Thyroid gland (tissue), 4 donors: ENCODE measurements around the gene BOK. TPM values are rescaled to one million over a fixed set of nuclear protein-coding genes. Genes with fewer than 3 reads are reported as not detected.

Experiments used
- DNase-seq, 2 donors: peaks; one replicate each; pipeline ENCODE4 v3.0.0-alpha.2; 2019
- H3K27ac ChIP-seq, 3 donors: fragments of 200-600 bp; sonication (generic); 1 replicate in 2 of 3; 2 replicates in 1 of 3; pipeline ENCODE4 v1.5.1; 2016 to 2019; ENCODE audit warnings: mild to moderate bottlenecking in 1 of 3, moderate library complexity in 1 of 3
- H3K27me3 ChIP-seq: fragments of 200-600 bp; sonication (generic); one replicate; pipeline ENCODE4 v1.5.1; 2019
- H3K36me3 ChIP-seq, 2 donors: fragments of 200-600 bp; sonication (generic); one replicate each; pipeline ENCODE4 v1.5.1; 2016 to 2019
- H3K4me1 ChIP-seq, 2 donors: fragments of 200-600 bp; sonication (generic); one replicate each; pipeline ENCODE4 v1.5.1; 2017 to 2019
- H3K4me3 ChIP-seq, 3 donors: fragments of 200-600 bp; sonication (generic); replicated peaks in 1 of 3; 1 replicate in 2 of 3; 2 replicates in 1 of 3; pipeline ENCODE4 v1.5.1; 2016; ENCODE audit warnings: mild to moderate bottlenecking in 1 of 3
- H3K9me3 ChIP-seq: fragments of 200-600 bp; sonication (generic); one replicate; pipeline ENCODE4 v1.5.1; 2017
- POLR2A ChIP-seq, 2 donors: fragments of 450-650 bp; IDR thresholded peaks; one replicate each; pipeline ENCODE4 v1.6.1; 2017; ENCODE audit warnings: antibody characterized with exemption in 2 of 2, mild to moderate bottlenecking in 2 of 2, moderate library complexity in 1 of 2
- whole genome bisulfite sequencing, 2 donors: methylation state at CpG; one replicate each; pipeline ENCODE4 v1.1.5; 2017; 5-methylcytosine and 5-hydroxymethylcytosine counted together
- intact Hi-C: fragments of 100-400 bp; cut with DNase I; formaldehyde crosslinking; loops from one replicate; pipeline ENCODE4 v1.15.1; 2023
- total RNA-seq, 4 donors: library from RNA; depleted of rRNA; stranded (reverse); fragments of >200 nt; gene quantifications; one replicate each; pipeline ENCODE4 v1.2.3, GENCODE V29; 2016
- TF ChIP-seq, protein P1 (sequence below), 6 experiments: fragments of 200-600 bp in 3 of 6; fragments of 450-650 bp in 3 of 6; sonication (generic) in 3 of 6; IDR thresholded peaks; one replicate each; pipeline ENCODE4 v1.5.1; 2016 to 2019; ENCODE audit warnings: antibody characterized with exemption in 6 of 6, mild to moderate bottlenecking in 2 of 6, inconsistent platforms in 1 of 6, moderate library complexity in 1 of 6

BOK gene
- total RNA-seq, 4 donors from 2014 or later, result 22.2 to 32.1 (median 27.0) TPM

DNA sequence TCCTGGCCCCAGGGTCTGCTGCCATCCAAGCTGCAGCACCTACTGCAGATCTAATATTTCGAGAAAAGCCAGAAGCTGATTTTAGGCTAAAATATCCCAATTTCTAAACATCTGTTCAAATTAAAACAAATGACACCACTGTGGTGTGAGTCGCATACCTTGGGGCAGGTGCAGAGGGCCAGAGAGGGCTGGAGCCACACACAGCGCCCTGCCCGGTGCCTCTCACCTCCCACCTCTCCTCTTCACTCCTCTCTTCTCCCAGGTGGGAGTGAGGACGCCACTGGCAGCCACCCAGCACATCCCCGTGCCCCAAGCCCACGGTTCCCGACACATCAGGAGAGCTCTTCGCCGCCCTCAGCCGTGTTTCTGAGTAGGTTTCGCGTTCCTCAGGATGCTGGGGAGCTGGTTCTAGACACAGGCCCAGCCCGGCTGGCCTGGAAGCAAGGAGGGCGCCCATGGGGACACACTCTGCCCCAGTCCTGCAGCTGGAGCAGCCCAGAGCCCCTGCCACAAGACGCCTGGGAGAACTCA lies 57.0 kb downstream of the BOK start:
- Histone ChIP-seq H3K27ac (no peak overlapping the region), H3K9me3 (no peaks in the 10 kb centered on the region), H3K36me3 (no peaks in the 10 kb centered on the region), H3K4me3 (no peak overlapping the region), H3K4me1 (peaks cover 0 to 7% of the 10 kb centered on the region in 2 donors), H3K27me3 (no peaks in the 10 kb centered on the region)
- intact Hi-C loops, result loop anchor here (10.0 kb wide), 1 partner anchor 101 kb away; no protein-coding TSS in a partner anchor
- TF ChIP-seq POLR2A (IDR thresholded peaks at IDR 0.05), result no peak
- TF ChIP-seq, protein P1, sequence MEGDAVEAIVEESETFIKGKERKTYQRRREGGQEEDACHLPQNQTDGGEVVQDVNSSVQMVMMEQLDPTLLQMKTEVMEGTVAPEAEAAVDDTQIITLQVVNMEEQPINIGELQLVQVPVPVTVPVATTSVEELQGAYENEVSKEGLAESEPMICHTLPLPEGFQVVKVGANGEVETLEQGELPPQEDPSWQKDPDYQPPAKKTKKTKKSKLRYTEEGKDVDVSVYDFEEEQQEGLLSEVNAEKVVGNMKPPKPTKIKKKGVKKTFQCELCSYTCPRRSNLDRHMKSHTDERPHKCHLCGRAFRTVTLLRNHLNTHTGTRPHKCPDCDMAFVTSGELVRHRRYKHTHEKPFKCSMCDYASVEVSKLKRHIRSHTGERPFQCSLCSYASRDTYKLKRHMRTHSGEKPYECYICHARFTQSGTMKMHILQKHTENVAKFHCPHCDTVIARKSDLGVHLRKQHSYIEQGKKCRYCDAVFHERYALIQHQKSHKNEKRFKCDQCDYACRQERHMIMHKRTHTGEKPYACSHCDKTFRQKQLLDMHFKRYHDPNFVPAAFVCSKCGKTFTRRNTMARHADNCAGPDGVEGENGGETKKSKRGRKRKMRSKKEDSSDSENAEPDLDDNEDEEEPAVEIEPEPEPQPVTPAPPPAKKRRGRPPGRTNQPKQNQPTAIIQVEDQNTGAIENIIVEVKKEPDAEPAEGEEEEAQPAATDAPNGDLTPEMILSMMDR (IDR thresholded peaks at IDR 0.05), result no peak
- DNase-seq, result no peak
- 94% methylated on average over 13 to 16 of the region's 16 CpGs for WGBS, 2 donors

DNA sequence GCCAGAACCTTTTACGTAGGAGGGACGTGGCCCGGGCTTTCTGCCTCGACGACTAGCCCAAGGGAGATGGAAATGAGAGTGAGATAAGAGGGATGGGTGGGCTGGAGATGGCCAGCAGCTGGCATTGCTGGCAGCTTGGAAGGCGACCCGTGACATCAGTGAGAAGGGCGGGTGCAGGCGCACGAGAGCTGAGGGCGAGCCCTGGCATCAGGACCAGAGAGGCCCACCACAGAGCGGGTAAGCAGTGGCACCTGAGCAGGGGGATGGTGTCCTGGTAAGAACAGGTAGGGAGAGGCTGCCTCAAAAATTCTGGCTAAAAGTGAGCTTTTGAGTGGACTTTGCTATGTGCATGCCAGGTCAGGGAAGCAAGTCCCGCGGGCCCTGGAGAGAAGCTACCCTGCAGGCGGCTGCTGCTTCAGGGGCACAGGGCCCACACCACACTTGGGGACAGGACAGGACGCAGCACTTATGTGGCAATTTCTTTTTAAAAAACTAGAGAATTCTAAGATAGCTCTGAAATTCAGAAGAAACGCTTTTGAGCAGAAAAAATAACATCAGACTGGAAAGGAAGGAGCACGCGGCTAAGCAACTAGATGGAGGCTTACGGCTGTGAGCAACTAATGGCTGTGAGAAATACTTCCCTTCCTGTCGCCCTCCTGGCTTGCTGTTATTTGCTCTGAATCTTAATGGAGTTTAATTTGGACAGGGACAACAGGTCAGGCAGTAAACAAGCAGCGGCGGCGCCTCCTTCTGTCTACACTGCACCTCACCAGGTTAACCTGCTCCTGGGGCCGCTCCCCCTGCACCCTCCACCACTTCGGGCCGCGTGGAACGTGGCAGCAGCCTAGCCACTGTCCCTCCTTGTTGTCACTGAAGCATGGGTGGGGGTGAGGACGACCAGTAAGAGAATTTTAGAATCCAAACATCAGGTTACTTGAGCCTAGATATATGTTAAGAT lies 57.9 kb downstream of the BOK start:
- TF ChIP-seq, protein P1 (IDR thresholded peaks at IDR 0.05), result no peak
- TF ChIP-seq POLR2A (IDR thresholded peaks at IDR 0.05), result no peak
- no peak overlapping the region for H3K27ac ChIP-seq
- H3K27me3 ChIP-seq, result no peaks in the 10 kb centered on the region
- WGBS, 2 donors, result 83 to 87% methylated on average over 30 of the region's 30 CpGs
- intact Hi-C loops, result loop anchor here (10.0 kb wide), 1 partner anchor 102 kb away; no protein-coding TSS in a partner anchor
- H3K4me3 ChIP-seq, result no peak overlapping the region
- no peak for DNase-seq
- H3K4me1 ChIP-seq, result peaks cover 0 to 7% of the 10 kb centered on the region in 2 donors
- no peaks in the 10 kb centered on the region for H3K9me3 ChIP-seq
- H3K36me3 ChIP-seq, result no peaks in the 10 kb centered on the region

DNA sequence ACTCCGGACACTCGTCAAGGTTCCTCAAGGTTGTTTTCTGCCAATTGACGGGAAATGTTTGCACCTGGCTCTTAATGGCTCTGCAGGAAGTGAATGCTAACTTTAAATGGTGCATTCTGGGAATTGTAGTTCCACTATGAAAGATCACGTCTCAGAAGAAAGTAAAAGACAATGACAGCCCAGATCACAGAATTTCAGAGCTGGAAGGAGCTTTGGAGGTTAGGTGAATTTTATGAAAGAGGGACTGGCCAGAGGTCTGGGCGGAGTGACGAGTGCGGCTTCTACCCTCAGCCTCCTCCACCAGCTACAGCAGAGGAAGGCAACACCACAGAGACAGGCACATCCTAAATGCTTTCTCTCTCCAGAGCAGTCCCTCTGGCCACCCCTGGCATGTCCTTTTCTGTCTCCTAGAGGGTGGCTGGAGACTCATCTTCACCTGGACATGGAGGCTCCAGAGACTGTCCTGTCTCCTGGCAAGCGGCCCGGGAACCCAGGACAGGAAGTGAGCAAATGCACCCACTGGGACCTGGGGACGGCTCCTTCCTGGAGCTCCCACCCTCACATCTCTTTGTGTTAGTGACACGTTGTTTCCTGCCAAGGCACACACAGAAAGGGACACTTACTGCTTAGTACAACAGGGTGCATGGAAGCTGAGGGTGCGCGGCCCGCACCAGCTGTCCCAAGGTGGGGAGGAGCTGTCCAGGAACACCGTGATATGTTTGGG lies 59.0 kb downstream of the BOK start:
- Histone ChIP-seq H3K4me3 (peak overlapping the region in 1 of 3 donors; percentile 1), H3K36me3 (no peaks in the 10 kb centered on the region), H3K4me1 (peaks cover 0 to 7% of the 10 kb centered on the region in 2 donors), H3K27ac (no peak overlapping the region), H3K9me3 (no peaks in the 10 kb centered on the region), H3K27me3 (no peaks in the 10 kb centered on the region)
- TF ChIP-seq, protein P1 (IDR thresholded peaks at IDR 0.05), result no peak
- no peak for TF ChIP-seq POLR2A (IDR thresholded peaks at IDR 0.05)
- WGBS, 2 donors, result 56 to 61% methylated on average over 15 of the region's 15 CpGs
- intact Hi-C loops, result loop anchor here (10.0 kb wide), 1 partner anchor 103 kb away; no protein-coding TSS in a partner anchor
- DNase-seq, result no peak

DNA sequence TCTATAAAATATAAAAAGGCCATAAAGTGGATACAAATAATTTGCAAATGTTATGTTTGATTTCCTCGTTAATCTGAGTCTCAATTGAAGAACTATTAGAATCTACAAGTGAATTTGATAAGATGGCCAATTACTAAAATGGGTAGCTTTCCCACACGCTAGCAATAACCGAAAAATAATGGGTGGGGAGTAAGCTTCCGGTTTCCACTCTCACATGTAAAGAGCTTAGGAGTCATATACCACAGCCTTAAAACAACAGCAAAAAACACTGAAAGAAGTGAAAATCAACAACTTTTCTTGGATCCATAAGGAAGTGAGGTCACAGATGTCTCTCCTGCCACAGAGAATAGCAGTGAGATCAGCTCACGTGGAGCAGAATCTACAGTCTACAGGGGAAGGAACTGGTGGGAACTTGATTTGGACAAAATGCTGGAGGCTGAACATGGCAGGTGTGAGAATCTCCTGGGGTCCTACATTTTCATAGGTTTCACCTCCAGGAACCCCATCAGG lies 59.8 kb downstream of the BOK start:
- H3K27ac ChIP-seq, result no peak overlapping the region
- peaks cover 0 to 7% of the 10 kb centered on the region in 2 donors for H3K4me1 ChIP-seq
- no peaks in the 10 kb centered on the region for H3K27me3 ChIP-seq
- no peaks in the 10 kb centered on the region for H3K9me3 ChIP-seq
- 87 to 90% methylated on average over 5 of the region's 5 CpGs for WGBS, 2 donors
- no peaks in the 10 kb centered on the region for H3K36me3 ChIP-seq
- H3K4me3 ChIP-seq, result no peak overlapping the region
- DNase-seq, result no peak
- TF ChIP-seq, protein P1 (IDR thresholded peaks at IDR 0.05), result no peak
- no peak for TF ChIP-seq POLR2A (IDR thresholded peaks at IDR 0.05)
- intact Hi-C loops, result loop anchor here (10.0 kb wide), 1 partner anchor 104 kb away; no protein-coding TSS in a partner anchor
